Stimulated activated effector memory CD8-positive, alpha-beta T cell treated with anti-CD3 and anti-CD28 coated beads, Interleukin-12 subunit alpha, Interleukin-12 subunit beta, amount 100 ng/mL, for 72 hours (primary cell): ENCODE data around the gene AGBL3.
A peak's percentile ranks its signal among the peaks of the same experiment; 100 is the strongest.

ENCODE experiments used
- ATAC-seq: fragments of 150-1000 bp; cut with Tn5 transposase; 2 replicates; pipeline ENCODE4 v1.10.0; 2021
- DNase-seq, 2 donors: peaks; one replicate each; pipeline ENCODE4 v3.0.0; 2021 to 2022; ENCODE audit warnings: low spot score in 2 of 2
- H3K27ac Mint-ChIP-seq: one replicate; pipeline ENCODE4 v1.8.0; 2022; ENCODE audit warnings: mild to moderate bottlenecking, mixed read lengths
- H3K36me3 Mint-ChIP-seq: one replicate; pipeline ENCODE4 v1.8.0; 2022; ENCODE audit warnings: mild to moderate bottlenecking, mixed read lengths
- H3K4me1 Mint-ChIP-seq: one replicate; pipeline ENCODE4 v1.8.0; 2022; ENCODE audit warnings: mixed read lengths
- H3K4me3 Mint-ChIP-seq: one replicate; pipeline ENCODE4 v1.8.0; 2022; ENCODE audit warnings: mild to moderate bottlenecking, mixed read lengths
- H3K9me3 Mint-ChIP-seq: one replicate; pipeline ENCODE4 v1.8.0; 2022; ENCODE audit warnings: mixed read lengths

The AGBL3 gene

DNA sequence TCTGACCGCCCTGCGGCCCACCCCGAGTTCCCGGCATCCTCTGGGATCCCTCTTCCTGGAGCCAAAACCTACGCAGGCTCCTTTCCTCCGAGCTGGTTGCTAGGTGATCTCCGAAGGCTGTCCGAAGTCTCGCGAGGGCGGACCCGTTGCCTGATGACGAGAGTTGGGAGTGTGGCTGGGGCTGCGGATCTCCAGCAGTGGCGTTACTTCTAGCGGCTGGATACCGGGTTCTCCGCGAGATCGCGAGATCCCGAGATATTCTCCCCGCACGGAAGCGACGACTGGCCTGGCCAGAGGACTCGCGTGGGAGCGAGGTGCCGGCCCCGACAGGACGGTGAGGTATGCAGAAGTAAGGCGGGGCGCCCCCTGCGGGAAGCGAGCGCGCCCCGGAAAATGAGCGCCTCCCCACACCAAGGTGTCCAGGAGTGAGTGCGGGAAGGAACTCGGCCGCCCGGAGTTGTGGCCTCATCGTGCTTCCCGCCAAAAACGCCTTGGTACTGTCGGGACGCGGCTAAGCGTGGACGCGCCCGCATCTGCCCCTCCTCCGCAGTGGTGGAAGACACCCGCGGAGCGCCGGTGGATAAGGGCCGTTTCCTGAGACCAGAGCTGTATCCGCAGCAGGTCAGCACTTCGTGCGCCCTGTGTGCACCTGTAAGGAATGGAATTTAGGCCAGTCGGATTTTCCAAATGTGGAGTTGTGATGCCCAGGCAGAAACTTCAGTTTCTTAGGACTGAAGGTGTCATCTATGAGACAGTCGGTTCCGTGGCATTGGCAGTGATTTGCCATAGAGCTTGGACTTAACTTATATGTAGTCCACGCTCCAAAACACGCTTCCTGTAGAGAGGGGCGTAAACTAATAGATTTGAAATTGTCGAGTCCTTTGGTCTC is at the start of gene AGBL3:
Gene AGBL3, plus strand, starts transcription at position 146 of the 889 bp plus-strand sequence. CDS start 1,426 bp downstream, outside the sequence.
- Mint-ChIP-seq H3K4me3 (peak within 1 kb of the TSS; percentile 99), H3K4me1 (peaks cover 29% of the 10 kb centered on the region), H3K36me3 (peaks cover 33% of the 10 kb centered on the region), H3K9me3 (no peaks in the 10 kb centered on the region), H3K27ac (peak within 1 kb of the TSS; percentile 99)
- DNase-seq (peak; percentile 87 to 96), ATAC-seq (peak; percentile 96)

DNA sequence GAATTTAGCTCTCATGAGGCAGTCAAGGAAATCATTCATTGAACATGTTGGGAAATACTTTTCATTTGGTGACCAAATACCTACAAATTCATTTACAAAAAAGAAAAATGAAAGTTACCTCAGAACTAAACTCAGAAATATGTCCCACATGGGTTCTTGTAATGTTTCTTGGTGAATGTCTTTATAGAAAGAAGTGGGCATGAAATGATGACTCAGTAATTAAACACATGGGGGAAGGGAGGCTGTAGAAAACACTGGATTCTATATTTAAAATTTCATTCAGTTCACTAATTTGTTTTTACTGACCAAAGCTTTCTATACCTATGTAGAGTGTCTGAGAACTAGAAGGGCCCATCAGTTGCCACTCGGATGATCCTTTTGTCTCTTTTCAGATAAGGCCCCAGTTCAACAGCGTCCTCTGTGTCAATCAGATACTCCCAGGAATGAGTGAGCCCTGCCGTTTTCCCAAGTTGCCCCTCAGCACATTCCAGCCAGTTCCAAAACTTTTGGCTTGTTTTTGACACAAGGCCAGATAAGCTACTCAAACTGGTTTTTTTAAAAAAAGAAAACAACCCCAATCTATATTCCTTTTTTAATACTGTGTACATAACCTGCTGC is 49.3 kb upstream of the AGBL3 start:
- DNase-seq (no peak), ATAC-seq (no peak)
- H3K9me3 Mint-ChIP-seq: no peaks in the 10 kb centered on the region
- H3K27ac Mint-ChIP-seq: no peak overlapping the region
- H3K36me3 Mint-ChIP-seq: no peaks in the 10 kb centered on the region
- no peak overlapping the region for H3K4me3 Mint-ChIP-seq
- H3K4me1 Mint-ChIP-seq: peaks cover 11% of the 10 kb centered on the region

DNA sequence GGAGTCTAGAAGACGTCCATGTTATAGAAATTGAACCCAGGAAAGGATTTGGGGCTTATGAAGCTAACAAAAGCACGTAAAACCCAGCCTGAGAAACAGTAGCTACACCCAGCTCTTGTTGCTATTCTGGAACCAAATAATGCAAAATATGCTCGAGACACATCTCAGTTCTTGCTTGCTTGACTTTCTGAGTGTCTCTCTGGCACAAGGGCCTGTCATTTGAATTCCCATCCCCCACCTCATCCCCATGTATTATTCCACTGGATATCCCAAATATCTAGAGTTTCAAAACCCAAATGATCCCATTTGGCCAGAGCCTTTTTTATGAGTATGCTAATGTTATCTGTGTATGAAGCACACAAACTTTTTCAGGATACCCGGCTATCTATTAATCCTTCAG is 48.2 kb upstream of the AGBL3 start:
- Mint-ChIP-seq H3K4me1 (peaks cover 7% of the 10 kb centered on the region), H3K36me3 (no peaks in the 10 kb centered on the region), H3K27ac (no peak overlapping the region), H3K4me3 (no peak overlapping the region), H3K9me3 (no peaks in the 10 kb centered on the region)
- DNase-seq (no peak), ATAC-seq (no peak)

DNA sequence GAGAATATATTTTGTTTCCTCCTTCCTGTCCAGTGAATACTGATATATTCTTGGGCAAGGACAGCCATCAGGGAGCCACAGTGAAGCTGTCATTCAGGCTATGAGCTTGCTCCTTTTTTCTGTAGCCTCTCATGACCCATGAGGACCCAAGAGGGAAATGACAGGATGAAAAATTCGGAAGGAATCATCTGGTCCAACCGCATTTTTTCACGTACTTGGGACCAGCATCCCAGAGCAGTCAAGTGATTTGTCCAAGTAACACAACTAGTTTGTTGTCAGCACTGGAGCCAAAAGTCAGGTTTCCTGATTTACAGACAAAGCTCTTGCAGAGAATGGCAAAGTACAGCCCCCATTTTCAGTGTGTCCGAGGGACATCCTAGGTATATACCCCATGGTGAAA is 47.2 kb upstream of the AGBL3 start:
- H3K9me3 Mint-ChIP-seq: no peaks in the 10 kb centered on the region
- ATAC-seq: no peak
- H3K27ac Mint-ChIP-seq: no peak overlapping the region
- no peak for DNase-seq
- H3K4me1 Mint-ChIP-seq: no peaks in the 10 kb centered on the region
- H3K4me3 Mint-ChIP-seq: no peak overlapping the region
- H3K36me3 Mint-ChIP-seq: no peaks in the 10 kb centered on the region

DNA sequence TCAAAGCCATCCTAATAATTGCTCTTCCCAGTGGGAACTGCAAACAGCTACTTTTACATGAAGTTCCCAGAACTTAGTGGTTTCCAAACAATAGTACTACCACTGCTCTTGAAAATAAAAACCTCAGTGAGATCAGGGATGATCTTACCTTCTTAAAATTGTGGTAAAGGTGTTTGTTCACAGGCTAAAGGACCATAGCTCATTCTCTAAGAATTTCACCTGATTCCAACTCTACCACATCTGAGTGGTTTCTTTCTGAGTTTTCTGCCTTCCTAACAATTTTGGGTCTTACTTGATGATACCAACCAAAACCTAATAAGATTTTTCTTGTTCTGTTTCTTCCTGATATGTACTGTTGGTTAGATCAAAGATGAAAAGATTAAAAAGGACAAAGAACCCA is 45.6 kb upstream of the AGBL3 start:
- ATAC-seq: no peak
- no peak overlapping the region for H3K4me3 Mint-ChIP-seq

DNA sequence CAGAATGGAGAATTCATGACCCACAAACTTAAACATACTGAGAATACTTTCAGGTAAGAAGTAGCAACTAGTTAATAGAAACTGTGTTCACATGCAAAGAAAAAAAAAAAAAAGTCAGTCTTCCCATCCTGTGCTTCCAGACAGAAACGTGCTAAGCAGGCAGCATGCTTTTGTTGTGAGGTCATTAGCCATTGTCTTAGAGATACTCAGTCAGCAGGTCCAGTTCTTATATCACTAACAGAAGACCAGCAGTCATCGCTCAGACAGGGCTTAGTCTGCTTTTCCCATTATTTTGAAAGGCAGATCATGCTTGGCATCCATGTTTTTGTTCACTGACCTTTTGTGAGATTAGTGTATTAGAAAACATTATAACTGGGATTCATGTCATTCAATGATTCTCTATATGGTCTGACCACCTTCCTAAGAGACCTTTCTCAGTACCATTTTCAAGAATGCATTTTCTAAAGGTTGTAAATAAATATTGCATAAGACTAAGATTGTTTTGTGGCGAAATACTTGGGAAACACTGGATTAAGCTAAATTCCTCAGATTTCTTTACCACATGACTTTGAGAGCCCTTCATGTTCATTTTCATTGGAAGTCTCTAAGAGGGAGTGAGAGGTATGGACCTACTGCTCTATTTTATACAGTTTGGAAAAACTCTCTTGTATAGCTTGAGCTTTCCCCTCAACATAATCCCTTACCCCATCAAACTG is 45.0 kb upstream of the AGBL3 start:
- H3K9me3 Mint-ChIP-seq: no peaks in the 10 kb centered on the region
- no peak for DNase-seq
- no peak overlapping the region for H3K4me3 Mint-ChIP-seq
- no peak for ATAC-seq
- no peaks in the 10 kb centered on the region for H3K36me3 Mint-ChIP-seq
- H3K27ac Mint-ChIP-seq: no peak overlapping the region
- no peaks in the 10 kb centered on the region for H3K4me1 Mint-ChIP-seq

More for the DNA sequence above, 45.6 kb upstream of the AGBL3 start:
- Mint-ChIP-seq H3K36me3 (no peaks in the 10 kb centered on the region), H3K9me3 (no peaks in the 10 kb centered on the region), H3K4me1 (no peaks in the 10 kb centered on the region), H3K27ac (no peak overlapping the region)
- DNase-seq: no peak

DNA sequence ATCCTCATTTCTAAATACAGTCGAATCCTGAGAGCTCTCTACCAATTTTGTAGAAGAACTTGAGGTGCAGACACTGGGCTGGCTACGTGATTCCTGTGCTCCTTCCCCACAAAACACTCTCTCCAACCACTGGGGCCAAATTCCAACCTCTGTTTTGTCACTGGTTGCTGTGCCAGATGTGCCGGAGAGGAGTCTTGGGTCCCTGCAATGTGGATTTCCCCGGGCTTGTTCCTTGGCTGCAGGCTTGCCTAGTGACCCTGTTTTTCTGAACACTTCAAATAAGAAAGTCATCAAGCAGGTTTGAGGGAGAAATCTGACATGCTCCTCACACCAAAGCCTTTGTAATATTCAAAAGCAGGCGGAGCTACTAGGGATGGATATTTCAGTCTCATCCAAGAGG is 44.4 kb upstream of the AGBL3 start:
- H3K4me3 Mint-ChIP-seq: no peak overlapping the region
- H3K36me3 Mint-ChIP-seq: no peaks in the 10 kb centered on the region
- H3K27ac Mint-ChIP-seq: no peak overlapping the region
- DNase-seq: no peak
- no peaks in the 10 kb centered on the region for H3K4me1 Mint-ChIP-seq
- no peaks in the 10 kb centered on the region for H3K9me3 Mint-ChIP-seq
- ATAC-seq: no peak

DNA sequence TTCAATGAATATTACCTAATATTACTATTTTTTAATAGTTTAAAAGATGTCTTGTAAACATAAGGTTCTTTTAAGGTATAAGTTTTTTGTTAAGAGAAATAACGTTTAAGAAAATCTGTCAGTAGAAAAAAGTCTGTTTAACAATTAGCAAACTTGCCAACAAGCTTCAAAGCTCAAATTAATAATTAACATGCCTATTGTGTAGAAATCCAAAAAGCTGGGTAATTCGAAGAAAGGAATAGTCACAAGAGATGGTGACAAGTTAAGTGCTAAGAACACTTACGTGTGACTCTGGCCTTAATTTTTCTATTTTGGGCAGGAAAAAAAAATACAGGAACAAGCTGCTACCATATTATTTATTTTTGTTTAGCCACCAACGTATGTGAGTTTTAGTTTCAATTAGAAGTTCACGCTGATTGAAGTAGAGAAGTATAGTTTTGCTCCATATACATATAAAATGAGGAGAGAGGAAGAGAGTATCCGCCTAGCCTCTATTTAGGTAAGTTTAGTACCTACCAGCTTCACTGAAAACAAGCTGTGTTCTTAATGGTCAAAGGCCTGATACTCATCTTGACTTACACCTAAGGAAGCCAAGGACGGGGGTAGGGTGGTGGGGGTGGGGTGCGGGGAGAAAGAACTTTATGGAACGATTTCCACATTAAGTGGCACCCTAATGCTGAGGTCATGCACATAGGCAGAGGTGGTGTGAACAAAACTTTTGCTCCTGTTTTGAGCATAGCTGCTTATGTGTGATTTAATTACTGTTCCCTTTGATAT is 43.4 kb upstream of the AGBL3 start:
- Mint-ChIP-seq H3K4me1 (no peaks in the 10 kb centered on the region), H3K4me3 (no peak overlapping the region), H3K27ac (no peak overlapping the region), H3K9me3 (no peaks in the 10 kb centered on the region), H3K36me3 (no peaks in the 10 kb centered on the region)
- ATAC-seq: no peak
- DNase-seq: no peak

DNA sequence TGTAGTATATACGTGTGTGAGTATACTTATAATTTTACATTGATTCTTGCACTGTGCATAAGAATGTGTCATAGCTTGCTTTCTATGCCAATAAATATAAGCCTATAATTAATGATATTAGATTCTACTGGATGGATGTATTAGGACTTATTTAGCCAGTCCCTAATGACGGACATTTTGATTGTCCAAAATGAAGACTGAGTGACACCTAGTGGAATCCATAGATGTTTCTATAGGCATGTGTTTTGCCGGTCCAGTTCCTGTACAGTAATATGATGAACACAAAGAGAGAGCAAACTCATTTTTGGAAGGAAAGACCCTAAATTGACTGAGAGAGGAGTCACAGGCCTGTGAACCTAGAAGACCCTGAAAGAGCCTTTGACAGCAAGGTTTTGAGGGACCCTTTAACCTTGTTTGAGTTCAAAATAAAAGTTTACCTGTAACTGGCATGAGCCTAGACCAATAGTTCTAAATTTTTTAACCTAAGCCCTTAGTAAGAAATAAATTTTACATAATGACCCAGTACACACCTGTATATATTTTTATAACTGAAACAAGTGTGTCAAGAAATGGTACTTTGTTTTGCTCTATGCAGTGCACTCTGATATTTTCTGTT is 42.4 kb upstream of the AGBL3 start:
- Mint-ChIP-seq H3K36me3 (no peaks in the 10 kb centered on the region), H3K27ac (no peak overlapping the region), H3K4me1 (no peaks in the 10 kb centered on the region), H3K4me3 (no peak overlapping the region), H3K9me3 (no peaks in the 10 kb centered on the region)
- ATAC-seq (no peak), DNase-seq (no peak)

DNA sequence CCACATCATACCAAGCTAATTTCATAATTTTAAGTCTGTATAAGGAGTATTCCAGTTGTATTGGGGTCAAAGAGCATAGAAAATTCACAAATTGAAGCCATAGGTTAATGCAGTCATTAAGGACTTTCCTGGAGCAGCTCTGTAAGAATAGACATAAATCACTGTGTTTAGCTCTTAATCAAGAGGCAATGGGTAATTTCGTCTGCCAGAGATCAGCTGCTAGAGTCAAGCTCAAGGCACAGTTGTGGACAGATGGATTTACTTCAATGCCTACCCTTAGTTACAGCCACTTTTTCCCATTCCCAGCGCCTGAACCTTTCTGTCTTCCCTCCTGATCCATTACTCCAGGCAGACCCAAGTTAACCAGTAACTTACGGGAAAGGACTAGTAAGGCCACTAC is 40.6 kb upstream of the AGBL3 start:
- H3K4me1 Mint-ChIP-seq: no peaks in the 10 kb centered on the region
- no peak for ATAC-seq
- no peak overlapping the region for H3K4me3 Mint-ChIP-seq
- no peak overlapping the region for H3K27ac Mint-ChIP-seq
- DNase-seq: no peak
- H3K36me3 Mint-ChIP-seq: no peaks in the 10 kb centered on the region
- H3K9me3 Mint-ChIP-seq: no peaks in the 10 kb centered on the region

DNA sequence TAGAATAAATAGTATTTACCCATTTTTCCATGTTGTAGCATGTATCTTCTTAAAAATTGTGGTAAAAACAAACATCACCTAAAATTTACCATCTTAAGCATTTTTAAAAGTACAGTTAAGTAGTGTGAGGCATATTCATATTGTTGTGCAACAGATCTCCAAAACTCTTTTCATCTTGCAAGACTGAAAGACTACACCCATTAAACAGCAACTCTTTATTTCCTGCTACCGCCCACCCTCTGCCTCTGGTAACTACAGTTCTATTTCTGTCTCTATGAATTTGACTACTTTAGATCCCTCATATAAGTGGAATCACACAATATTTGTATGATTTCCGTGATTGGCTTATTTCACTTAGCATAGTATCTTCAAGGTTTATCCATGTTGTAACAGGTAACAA is 40.0 kb upstream of the AGBL3 start:
- Mint-ChIP-seq H3K4me3 (no peak overlapping the region), H3K4me1 (no peaks in the 10 kb centered on the region), H3K36me3 (no peaks in the 10 kb centered on the region), H3K9me3 (no peaks in the 10 kb centered on the region), H3K27ac (no peak overlapping the region)
- DNase-seq (no peak), ATAC-seq (no peak)

DNA sequence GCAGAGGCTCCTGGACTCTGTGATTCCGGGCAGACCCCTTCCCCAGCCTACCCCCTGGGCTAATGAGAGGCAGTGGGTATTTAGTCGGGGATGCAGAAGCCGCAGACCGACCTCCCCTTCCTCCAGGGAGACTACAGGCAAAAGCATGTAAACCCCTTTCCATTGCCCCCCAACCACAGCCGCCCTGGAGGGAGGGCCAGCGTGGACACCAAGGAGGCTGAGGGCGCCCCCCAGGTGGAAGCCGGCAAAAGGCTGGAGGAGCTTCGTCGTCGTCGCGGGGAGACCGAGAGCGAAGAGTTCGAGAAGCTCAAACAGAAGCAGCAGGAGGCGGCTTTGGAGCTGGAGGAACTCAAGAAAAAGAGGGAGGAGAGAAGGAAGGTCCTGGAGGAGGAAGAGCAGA is 39.0 kb upstream of the AGBL3 start:
- DNase-seq: no peak
- Mint-ChIP-seq H3K9me3 (no peaks in the 10 kb centered on the region), H3K27ac (no peak overlapping the region), H3K4me3 (no peak overlapping the region), H3K36me3 (no peaks in the 10 kb centered on the region), H3K4me1 (no peaks in the 10 kb centered on the region)
- ATAC-seq: no peak

DNA sequence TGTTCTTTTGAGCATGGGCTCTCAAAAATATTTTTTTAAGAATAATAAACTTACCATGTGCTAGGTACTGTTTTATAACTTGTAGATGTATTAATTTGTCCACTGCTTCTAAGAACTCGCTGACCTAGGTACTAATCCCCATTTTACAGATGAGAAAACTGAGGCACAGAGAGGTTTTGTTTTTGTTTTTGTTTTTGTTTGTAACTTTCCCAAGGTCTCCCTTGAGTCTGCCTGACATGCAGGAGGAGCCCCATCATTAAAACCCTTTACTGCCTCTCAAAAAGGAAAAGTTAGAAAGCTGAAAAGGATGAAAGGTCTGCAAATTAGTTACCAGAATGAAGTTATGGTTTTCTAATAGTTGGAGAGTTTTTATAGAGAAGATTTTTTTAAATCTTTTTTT is 38.5 kb upstream of the AGBL3 start:
- Mint-ChIP-seq H3K36me3 (no peaks in the 10 kb centered on the region), H3K4me1 (no peaks in the 10 kb centered on the region), H3K9me3 (no peaks in the 10 kb centered on the region), H3K4me3 (no peak overlapping the region), H3K27ac (no peak overlapping the region)
- ATAC-seq (no peak), DNase-seq (no peak)

DNA sequence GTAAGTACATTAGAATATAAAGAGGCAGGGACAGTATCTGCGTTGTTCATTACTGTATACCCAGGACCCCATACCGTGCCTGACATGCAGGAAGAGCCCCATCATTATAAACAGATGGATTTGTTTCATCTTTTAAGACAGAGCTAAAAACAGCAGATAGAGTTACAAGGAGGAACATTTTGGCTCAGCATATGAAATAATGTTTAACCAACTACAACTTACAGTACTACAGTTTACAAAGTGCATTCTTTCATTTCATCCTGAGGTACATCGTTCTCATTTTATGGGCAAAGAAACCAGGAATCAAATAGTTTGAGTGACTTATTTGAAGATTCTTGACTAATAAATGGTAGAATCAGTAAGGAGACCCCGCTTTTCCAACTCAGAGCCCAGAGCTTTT is 38.1 kb upstream of the AGBL3 start:
- H3K36me3 Mint-ChIP-seq: no peaks in the 10 kb centered on the region
- H3K4me3 Mint-ChIP-seq: no peak overlapping the region
- no peak for ATAC-seq
- H3K4me1 Mint-ChIP-seq: no peaks in the 10 kb centered on the region
- no peak overlapping the region for H3K27ac Mint-ChIP-seq
- DNase-seq: no peak
- no peaks in the 10 kb centered on the region for H3K9me3 Mint-ChIP-seq

DNA sequence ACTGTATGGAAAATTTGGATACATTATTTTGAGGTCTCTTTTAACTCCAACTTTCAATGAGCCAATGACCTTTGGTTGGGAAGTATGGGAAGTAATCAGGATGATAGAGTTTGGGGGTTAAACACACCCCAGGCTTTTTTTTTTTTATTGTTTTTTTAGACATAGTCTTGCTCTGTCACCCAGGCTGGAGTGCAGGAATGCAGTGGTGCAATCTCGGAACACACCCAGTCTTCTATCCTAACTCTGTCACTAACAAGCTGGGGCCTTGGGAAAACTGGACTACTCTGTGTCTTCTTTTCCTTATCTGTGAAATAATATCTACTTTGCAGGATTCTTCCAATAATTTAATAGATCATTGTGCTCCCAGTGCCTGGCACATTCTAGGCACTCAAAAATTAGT is 37.6 kb upstream of the AGBL3 start:
- no peak for ATAC-seq
- Mint-ChIP-seq H3K9me3 (no peaks in the 10 kb centered on the region), H3K4me1 (no peaks in the 10 kb centered on the region), H3K27ac (no peak overlapping the region), H3K36me3 (no peaks in the 10 kb centered on the region), H3K4me3 (no peak overlapping the region)
- DNase-seq: no peak
